A549 treated with Hydrocortisone at 1 μM for 4 hours (cell line): ENCODE results near the gene LRG1. TPM values are rescaled to one million over a fixed set of nuclear protein-coding genes. Genes with fewer than 3 reads are reported as not detected.

Source experiments
- total RNA-seq: library from RNA; stranded (reverse); fragments of 200-300 nt; extraction: Qiagen RNA extraction; gene quantifications from 5 replicates; pipeline ENCODE4 v1.2.3, GENCODE V29; 2022

LRG1 gene, protein sequence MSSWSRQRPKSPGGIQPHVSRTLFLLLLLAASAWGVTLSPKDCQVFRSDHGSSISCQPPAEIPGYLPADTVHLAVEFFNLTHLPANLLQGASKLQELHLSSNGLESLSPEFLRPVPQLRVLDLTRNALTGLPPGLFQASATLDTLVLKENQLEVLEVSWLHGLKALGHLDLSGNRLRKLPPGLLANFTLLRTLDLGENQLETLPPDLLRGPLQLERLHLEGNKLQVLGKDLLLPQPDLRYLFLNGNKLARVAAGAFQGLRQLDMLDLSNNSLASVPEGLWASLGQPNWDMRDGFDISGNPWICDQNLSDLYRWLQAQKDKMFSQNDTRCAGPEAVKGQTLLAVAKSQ
- 0.06 to 0.24 TPM (median 0.08 TPM) in 5 replicates for total RNA-seq

DNA sequence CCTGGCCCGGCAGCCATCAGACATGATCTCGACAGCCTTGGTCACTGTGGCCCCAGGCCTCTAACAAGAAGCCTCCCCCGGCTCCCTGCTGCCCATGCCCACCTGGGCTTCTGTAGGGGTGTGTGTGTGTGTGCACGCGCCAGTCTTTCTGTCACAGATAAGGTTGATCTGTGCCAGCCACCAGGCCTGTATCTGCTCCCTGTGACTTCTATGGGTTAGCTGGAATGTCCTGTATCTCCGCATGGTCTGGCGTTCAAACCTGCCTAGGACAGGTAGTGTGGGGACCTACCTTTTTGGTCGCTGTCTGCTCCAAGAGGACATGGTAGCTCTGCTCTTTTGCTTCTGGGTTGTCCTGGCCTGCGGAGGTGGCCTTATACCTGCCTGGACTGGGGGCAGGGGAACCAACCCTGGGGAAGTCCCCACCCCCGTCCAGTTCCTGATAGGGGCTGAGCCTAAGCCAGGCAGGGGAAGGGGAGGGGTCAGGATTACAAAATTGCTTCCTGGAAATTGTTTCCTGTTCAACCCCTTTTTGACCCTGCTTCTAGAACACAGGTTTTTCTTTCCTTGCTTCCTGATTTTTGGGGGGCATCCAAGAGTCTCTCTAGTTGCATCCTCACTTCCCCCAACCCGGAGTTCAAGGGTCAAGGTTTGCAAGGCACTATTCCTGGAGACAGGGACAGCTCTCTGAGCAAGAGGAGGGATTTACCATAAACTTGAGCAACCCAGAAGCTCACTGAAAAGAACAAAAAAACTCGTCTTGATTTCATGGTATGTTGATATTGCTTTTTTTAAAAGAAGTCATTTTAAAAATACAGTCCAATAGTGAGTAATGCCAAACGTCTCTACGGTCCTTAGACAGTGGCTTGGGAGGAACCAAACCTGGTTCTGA, at the start of gene LRG1:
TSS of gene LRG1 (minus strand) at position 344 of the 889 bp plus-strand sequence. CDS start at position 321, 23 bp downstream.

DNA sequence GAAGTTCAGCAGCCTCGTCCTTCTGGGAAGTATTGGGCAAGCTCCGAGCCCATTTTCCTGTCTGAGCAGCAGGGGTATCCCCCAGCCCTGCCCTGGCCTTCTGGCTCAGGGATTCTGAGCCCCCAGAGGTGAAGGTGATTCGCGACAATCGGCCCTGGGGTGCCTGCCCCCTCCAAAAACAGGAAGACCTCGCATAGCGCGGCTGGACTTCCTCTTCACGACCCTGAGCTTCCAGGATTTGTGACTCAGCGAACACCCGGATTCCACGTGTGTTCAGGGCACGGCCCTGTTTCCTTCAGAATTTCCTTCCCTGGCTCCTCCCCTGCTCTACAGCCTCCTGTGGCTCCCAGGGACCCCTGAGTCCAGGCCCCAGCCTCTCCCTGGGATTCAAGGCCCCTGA, 19.7 kb upstream of the LRG1 start, which contains the start of gene SEMA6B:
TSS of gene SEMA6B (minus strand) at position 116 of the 400 bp plus-strand sequence. CDS start 1,227 bp downstream, outside the sequence.

DNA sequence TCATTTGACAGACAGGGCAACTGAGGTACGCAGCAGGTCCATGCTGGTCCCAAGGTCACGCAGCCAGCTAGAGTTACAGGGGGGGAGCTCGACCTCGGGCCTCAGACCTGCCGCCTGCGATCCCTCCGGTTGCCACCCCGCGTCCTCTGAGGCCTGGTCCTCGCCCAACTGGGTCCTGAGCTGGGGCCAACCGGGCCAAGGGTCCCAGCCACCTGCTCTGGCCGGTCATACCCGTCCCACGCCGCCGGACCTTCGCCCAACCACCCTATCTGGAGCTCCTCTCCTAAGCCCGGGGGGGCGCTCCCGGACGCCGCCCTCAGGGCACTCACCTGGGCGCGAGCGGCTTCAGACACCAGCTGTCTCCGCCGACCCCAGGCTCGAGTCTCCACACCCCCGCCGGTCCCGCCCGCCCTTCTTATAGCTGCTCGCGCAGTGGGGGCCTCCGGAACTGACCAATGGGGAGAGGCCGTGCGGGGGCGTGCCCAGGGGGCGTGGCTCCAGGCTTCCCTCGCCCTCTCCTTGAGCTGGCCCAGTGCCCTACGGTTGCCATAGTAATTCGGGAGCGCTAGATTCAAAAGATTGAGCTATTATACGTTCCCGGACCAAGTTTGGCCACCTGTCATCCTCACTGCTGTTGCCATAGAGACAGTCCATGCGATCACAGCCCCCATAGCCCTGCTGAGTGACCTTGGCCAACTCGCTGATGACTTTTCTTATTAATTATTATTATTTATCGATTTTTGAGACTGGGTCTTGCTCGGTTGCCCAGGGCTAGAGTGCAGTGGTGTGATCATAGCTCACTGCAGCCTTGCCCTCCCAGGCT, 4.8 kb downstream of the LRG1 start, which contains the start of gene PLIN5:
TSS of gene PLIN5 (minus strand) at position 389 of the 823 bp plus-strand sequence. CDS start 1,150 bp downstream, outside the sequence.

DNA sequence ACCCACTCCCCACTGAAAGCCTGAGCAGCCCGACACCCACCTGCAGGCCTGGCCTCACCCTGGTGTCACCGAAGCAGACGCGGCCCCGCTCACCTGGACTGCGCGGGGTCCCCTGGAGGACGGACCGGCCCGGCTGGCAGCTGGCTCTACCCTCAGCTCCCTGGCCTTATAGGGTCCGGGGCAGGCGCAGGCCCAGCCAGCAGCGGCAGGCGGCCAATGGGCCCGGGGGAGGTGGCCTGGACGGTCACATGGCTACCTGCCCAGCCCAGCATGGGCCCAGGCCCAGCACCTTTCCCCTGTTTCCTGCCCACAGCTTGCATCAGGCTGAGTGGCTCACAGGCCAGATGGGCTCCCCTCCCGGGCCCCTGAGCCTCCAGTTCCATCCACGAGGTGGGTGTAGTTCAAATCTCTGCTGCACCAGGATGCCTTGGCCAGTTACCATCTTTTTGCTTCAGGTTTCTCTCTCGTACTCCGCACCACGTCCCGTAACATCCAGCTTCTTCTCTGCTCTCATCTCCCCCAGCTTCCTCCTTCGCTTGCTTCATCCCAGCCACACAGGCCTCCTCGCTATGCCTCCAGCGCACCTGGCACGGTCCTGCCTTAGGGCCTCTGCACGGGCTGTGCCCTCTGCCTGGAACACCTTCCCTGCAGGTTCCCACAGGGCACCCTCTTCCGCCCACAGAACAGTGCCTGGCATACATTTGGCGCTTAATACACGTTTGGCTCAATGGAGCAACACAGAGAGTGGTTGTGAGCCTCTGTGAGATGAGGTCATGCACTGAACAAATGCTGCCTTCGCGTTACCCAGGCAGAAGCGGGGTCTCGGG, 21.3 kb downstream of the LRG1 start, which contains the start of gene PLIN4:
TSS of gene PLIN4 (minus strand) at position 142 of the 827 bp plus-strand sequence. CDS start 214 bp downstream, outside the sequence.

Other genes starting within 250 kb of the LRG1 start
- not detected in 5 replicates for gene TMIGD2, start 237.6 kb downstream of the LRG1 start, total RNA-seq
- 7.6 to 8.8 TPM (median 7.8 TPM) in 5 replicates for gene FSD1, start 235.4 kb downstream of the LRG1 start, total RNA-seq
- gene STAP2, start 201.2 kb downstream of the LRG1 start, total RNA-seq = 0.22 TPM in 1 of 5 replicates, not detected in the others
- 8.6 to 12.4 TPM (median 10.9 TPM) in 5 replicates for gene MPND, start 196.5 kb downstream of the LRG1 start, total RNA-seq
- gene SH3GL1, start 139.5 kb downstream of the LRG1 start, total RNA-seq = 50.2 to 59.5 TPM (median 56.2 TPM) in 5 replicates
- 19.7 to 23.9 TPM (median 20.6 TPM) in 5 replicates for gene CHAF1A, start 137.4 kb downstream of the LRG1 start, total RNA-seq
- 44.1 to 58.8 TPM (median 57.7 TPM) in 5 replicates for gene UBXN6, start 82.2 kb downstream of the LRG1 start, total RNA-seq
- gene HDGFL2, start 67.7 kb downstream of the LRG1 start, total RNA-seq = 24.4 to 28.0 TPM (median 25.7 TPM) in 5 replicates
- 0.10 to 0.16 TPM (median 0.12 TPM) in 5 replicates for gene PLIN4, start 21.6 kb downstream of the LRG1 start, total RNA-seq
- gene PLIN5, start 4.8 kb downstream of the LRG1 start, total RNA-seq = 0.06 to 0.20 TPM (median 0.12 TPM) in 5 replicates
- gene SEMA6B, start 19.6 kb upstream of the LRG1 start, total RNA-seq = 5.1 to 5.9 TPM (median 5.8 TPM) in 5 replicates
- gene TNFAIP8L1, start 99.5 kb upstream of the LRG1 start, total RNA-seq = 2.9 to 4.0 TPM (median 3.9 TPM) in 5 replicates
- 108 to 143 TPM (median 136 TPM) in 5 replicates for gene MYDGF, start 130.3 kb upstream of the LRG1 start, total RNA-seq
- 55.3 to 63.7 TPM (median 59.3 TPM) in 5 replicates for gene DPP9, start 183.8 kb upstream of the LRG1 start, total RNA-seq